Left lobe of liver (tissue), 2 donors: ENCODE measurements around the gene KANK2. TPM values are rescaled to one million over a fixed set of nuclear protein-coding genes. Genes with fewer than 3 reads are reported as not detected.
"Not testable (repeated sequence)": the region's sequence is repeated elsewhere in the genome, so short reads cannot be mapped to it uniquely, and the experiment has no call there.

Experiments used
- ATAC-seq: fragments of 200-7000 bp; cut with Tn5 transposase; one replicate; pipeline ENCODE4 v1.9.1; 2020; ENCODE audit warnings: mild to moderate bottlenecking, moderate library complexity
- DNase-seq: peaks from one replicate; pipeline ENCODE4 v3.0.0-alpha.2; 2020; ENCODE audit warnings: low spot score
- total RNA-seq: library from RNA; stranded (reverse); gene quantifications from one replicate; pipeline ENCODE4 v1.2.1, GENCODE V29; 2021
- donor health status: DM: no; HTN: no; CAD: no; lungs with moderate emphysema.
- donor health status: DM: no; HTN: yes; CAD: no.

The KANK2 gene
- total RNA-seq, 1 donor from 2014 or later, result 61.1 TPM

- DNase-seq, result peak; percentile 85
- ATAC-seq, result peak; percentile 53
Measured at GRCh38 chr19:11142528-11143171, 54.7 kb downstream of the KANK2 start.

- ATAC-seq (no peak), DNase-seq (no peak)
Measured at GRCh38 chr19:11141937-11142527, 55.3 kb downstream of the KANK2 start.

GRCh38 chr19:11140896-11141295 is 56.4 kb downstream of the KANK2 start:
- DNase-seq (no peak), ATAC-seq (no peak)

GRCh38 chr19:11140023-11140538 is 57.3 kb downstream of the KANK2 start:
- peak; percentile 85 for DNase-seq
- ATAC-seq, result peak; percentile 35

GRCh38 chr19:11138601-11139300 is 58.6 kb downstream of the KANK2 start:
- DNase-seq (no peak), ATAC-seq (peak; percentile 19)

- DNase-seq, result peak; percentile 89
- peak; percentile 71 for ATAC-seq
Measured at GRCh38 chr19:11137542-11138384, 59.6 kb downstream of the KANK2 start.

- ATAC-seq (no peak), DNase-seq (no peak)
Measured at GRCh38 chr19:11136400-11137101, 60.8 kb downstream of the KANK2 start.

- DNase-seq (no peak), ATAC-seq (no peak)
Measured at GRCh38 chr19:11131471-11131870, 65.9 kb downstream of the KANK2 start.

GRCh38 chr19:11130824-11131455 is 66.4 kb downstream of the KANK2 start:
- peak; percentile 94 for ATAC-seq
- peak; percentile 90 for DNase-seq

GRCh38 chr19:11127905-11128304 is 69.4 kb downstream of the KANK2 start:
- no peak for ATAC-seq
- DNase-seq, result no peak

GRCh38 chr19:11125994-11126685 is 71.2 kb downstream of the KANK2 start:
- ATAC-seq (peak; percentile 70), DNase-seq (peak; percentile 79)

- ATAC-seq, DNase-seq: not testable (repeated sequence)
Measured at GRCh38 chr19:11124157-11124556, 73.2 kb downstream of the KANK2 start.

GRCh38 chr19:11123114-11123513 is 74.2 kb downstream of the KANK2 start:
- DNase-seq, result no peak
- ATAC-seq, result no peak

- DNase-seq, result not testable (repeated sequence)
Measured at GRCh38 chr19:11121963-11122362, 75.4 kb downstream of the KANK2 start.

GRCh38 chr19:11116507-11116906 is 80.8 kb downstream of the KANK2 start:
- ATAC-seq, result no peak
- DNase-seq, result no peak

More at GRCh38 chr19:11121963-11122362, 75.4 kb downstream of the KANK2 start:
- not testable (repeated sequence) for ATAC-seq

- DNase-seq (no peak), ATAC-seq (no peak)
Measured at GRCh38 chr19:11115895-11116446, 81.4 kb downstream of the KANK2 start.

- peak; percentile 27 for ATAC-seq
- no peak for DNase-seq
Measured at GRCh38 chr19:11115042-11115441, 82.3 kb downstream of the KANK2 start.
